PC-3 (cell line): ENCODE results near the gene YWHAH.

Experiments
- EZH2 ChIP-seq: fragments of 300-600 bp; sonication (generic); IDR thresholded peaks from one replicate; pipeline ENCODE4 v1.6.1; 2017; ENCODE audit warnings: antibody characterized with exemption, mild to moderate bottlenecking, low read length; ENCODE audit not compliant: unreplicated experiment
- TF ChIP-seq, protein P1 (sequence below): fragments of 300-600 bp; sonication (generic); conservative IDR thresholded peaks from 2 replicates; pipeline ENCODE4 v1.5.1; 2017; ENCODE audit warnings: antibody characterized with exemption, low read depth, mild to moderate bottlenecking, low read length

DNA sequence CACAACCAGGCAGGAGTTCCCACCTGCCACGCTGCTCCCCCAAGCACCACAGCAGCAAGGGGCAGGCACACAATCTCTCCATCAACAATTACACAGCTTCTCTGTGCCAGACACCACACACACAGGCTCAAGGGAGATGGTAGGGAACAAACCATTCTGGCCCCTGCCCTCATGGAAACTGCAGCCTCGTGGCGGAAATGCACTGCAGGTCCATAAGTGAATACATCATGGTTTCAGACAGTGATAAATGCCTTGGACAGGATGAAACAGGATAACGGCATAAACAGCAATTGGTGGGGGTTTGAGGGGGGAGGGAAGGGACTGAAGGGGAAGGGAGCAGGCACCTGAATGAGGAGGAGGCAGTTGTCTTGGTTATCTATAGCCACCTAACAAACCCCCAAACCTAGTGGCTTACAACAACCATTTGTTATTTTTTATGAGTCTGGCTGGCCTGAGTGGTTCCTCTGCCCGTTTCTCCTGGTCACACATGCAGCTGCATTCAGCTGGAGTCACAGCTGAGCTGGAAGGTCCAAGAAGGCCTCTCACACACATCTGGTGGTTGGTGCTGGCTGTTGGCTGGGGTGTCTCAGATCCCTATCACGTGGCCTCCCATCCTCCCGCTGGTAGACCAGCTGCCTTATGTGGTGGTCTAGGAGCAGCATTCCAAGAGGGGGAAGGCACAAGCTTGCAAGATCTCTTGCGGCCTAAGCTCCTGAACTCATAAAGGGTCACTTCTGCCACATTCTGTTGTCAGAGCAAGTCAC is 15.0 kb upstream of the YWHAH start:
- TF ChIP-seq, protein P1, sequence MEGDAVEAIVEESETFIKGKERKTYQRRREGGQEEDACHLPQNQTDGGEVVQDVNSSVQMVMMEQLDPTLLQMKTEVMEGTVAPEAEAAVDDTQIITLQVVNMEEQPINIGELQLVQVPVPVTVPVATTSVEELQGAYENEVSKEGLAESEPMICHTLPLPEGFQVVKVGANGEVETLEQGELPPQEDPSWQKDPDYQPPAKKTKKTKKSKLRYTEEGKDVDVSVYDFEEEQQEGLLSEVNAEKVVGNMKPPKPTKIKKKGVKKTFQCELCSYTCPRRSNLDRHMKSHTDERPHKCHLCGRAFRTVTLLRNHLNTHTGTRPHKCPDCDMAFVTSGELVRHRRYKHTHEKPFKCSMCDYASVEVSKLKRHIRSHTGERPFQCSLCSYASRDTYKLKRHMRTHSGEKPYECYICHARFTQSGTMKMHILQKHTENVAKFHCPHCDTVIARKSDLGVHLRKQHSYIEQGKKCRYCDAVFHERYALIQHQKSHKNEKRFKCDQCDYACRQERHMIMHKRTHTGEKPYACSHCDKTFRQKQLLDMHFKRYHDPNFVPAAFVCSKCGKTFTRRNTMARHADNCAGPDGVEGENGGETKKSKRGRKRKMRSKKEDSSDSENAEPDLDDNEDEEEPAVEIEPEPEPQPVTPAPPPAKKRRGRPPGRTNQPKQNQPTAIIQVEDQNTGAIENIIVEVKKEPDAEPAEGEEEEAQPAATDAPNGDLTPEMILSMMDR = no peak
- TF ChIP-seq EZH2 = no peak
